Measurements from ENCODE around the gene CHRNA4. TPM values are rescaled to one million over a fixed set of nuclear protein-coding genes. Genes with fewer than 3 reads are reported as not detected.

The CHRNA4 gene
- polyA plus RNA-seq, 1 of the 3 experiments (the other 2 are of a cell fraction) = not detected

GRCh38 chr20:63343460-63344445 is 17.4 kb downstream of the CHRNA4 start:
- no peaks in the 10 kb centered on the region for H3K36me3 ChIP-seq (replicated peaks in 1 of 2; ENCODE audit: control insufficient read depth in 1 of 2, insufficient read depth in 2 of 2, low read length in 1 of 2)
- H4K20me1 ChIP-seq (ENCODE audit: insufficient read depth) = no peaks in the 10 kb centered on the region
- ChIA-PET CTCF (interaction anchor here (1.1 to 5.1 kb wide), 3 partner anchors 34 to 161 kb away, joined by 3 to 33 read pairs (median 12); no protein-coding TSS in a partner anchor), POLR2A (no interaction called here)
- H3K27me3 ChIP-seq (ENCODE audit: insufficient read depth) = no peaks in the 10 kb centered on the region
- peaks cover 0 to 14% of the 10 kb centered on the region in 2 experiments; a peak in 1 of 4 replicates for H3K4me1 ChIP-seq (ENCODE audit: control insufficient read depth in 1 of 2, insufficient read depth in 2 of 2, low read depth in 1 of 2, low read length in 1 of 2)
- no peak overlapping the region for H3K4me2 ChIP-seq
- no peaks in the 10 kb centered on the region for H3K79me2 ChIP-seq (ENCODE audit: insufficient read depth)
- H3K9ac ChIP-seq = no peak overlapping the region
- TF ChIP-seq TAF1 (IDR thresholded peaks at IDR 0.05; ENCODE audit: borderline replicate concordance, low read depth, low read length) (no peak), JUND (IDR thresholded peaks at IDR 0.05) (no peak), EP300 (IDR thresholded peaks at IDR 0.05; ENCODE audit: borderline replicate concordance in 1 of 2, low read depth in 1 of 2, low read length in 1 of 2) (no peak), USF1 (IDR thresholded peaks at IDR 0.05; ENCODE audit: borderline replicate concordance, low read depth) (no peak), ZBTB33 (IDR thresholded peaks at IDR 0.05; ENCODE audit: borderline replicate concordance, low read depth) (no peak), YY1 (IDR thresholded peaks at IDR 0.05; ENCODE audit: low read depth) (no peak), TCF12 (IDR thresholded peaks at IDR 0.05) (no peak), POLR2AphosphoS5 (IDR thresholded peaks at IDR 0.05; ENCODE audit: low read depth, low read length) (no peak)
- no peak overlapping the region for H2AFZ ChIP-seq (ENCODE audit: low read depth)
- H3K4me3 ChIP-seq (ENCODE audit: low read depth in 2 of 2, low read length in 1 of 2) = no peak overlapping the region
- no peaks in the 10 kb centered on the region for H3K9me3 ChIP-seq
- no peaks in the 10 kb centered on the region for H3F3A ChIP-seq (replicated peaks; ENCODE audit: insufficient read depth)
- 47% methylated on average over 20 of the region's 37 CpGs for WGBS (ENCODE audit: low lambda C conversion rate)
- no peak for DNase-seq
- no peaks in the 10 kb centered on the region for H3K9me2 ChIP-seq
- H3K27ac ChIP-seq (ENCODE audit: low read depth in 2 of 2, low read length in 1 of 2) = no peak overlapping the region

GRCh38 chr20:63342561-63343459 is 18.3 kb downstream of the CHRNA4 start:
- H4K20me1 ChIP-seq (ENCODE audit: insufficient read depth) = no peaks in the 10 kb centered on the region
- no peak for DNase-seq
- H3K27ac ChIP-seq (ENCODE audit: low read depth in 2 of 2, low read length in 1 of 2) = no peak overlapping the region
- no peaks in the 10 kb centered on the region for H3K36me3 ChIP-seq (replicated peaks in 1 of 2; ENCODE audit: control insufficient read depth in 1 of 2, insufficient read depth in 2 of 2, low read length in 1 of 2)
- CTCF ChIA-PET = interaction anchor here (1.0 to 2.9 kb wide), 2 partner anchors 33 to 39 kb away, joined by 3 to 12 read pairs; no protein-coding TSS in a partner anchor
- no peaks in the 10 kb centered on the region for H3K79me2 ChIP-seq (ENCODE audit: insufficient read depth)
- no peaks in the 10 kb centered on the region for H3K9me3 ChIP-seq
- H3K9ac ChIP-seq = no peak overlapping the region
- H3K4me2 ChIP-seq = no peak overlapping the region
- WGBS (ENCODE audit: low lambda C conversion rate) = 73% methylated on average over 25 of the region's 59 CpGs
- peaks cover 0 to 14% of the 10 kb centered on the region in 2 experiments; a peak in 1 of 4 replicates for H3K4me1 ChIP-seq (ENCODE audit: control insufficient read depth in 1 of 2, insufficient read depth in 2 of 2, low read depth in 1 of 2, low read length in 1 of 2)
- POLR2A ChIA-PET = no interaction called here
- no peaks in the 10 kb centered on the region for H3F3A ChIP-seq (replicated peaks; ENCODE audit: insufficient read depth)
- no peak overlapping the region for H3K4me3 ChIP-seq (ENCODE audit: low read depth in 2 of 2, low read length in 1 of 2)
- H3K9me2 ChIP-seq = no peaks in the 10 kb centered on the region
- H2AFZ ChIP-seq (ENCODE audit: low read depth) = no peak overlapping the region
- H3K27me3 ChIP-seq (ENCODE audit: insufficient read depth) = no peaks in the 10 kb centered on the region
- no peak for TF ChIP-seq RXRA (IDR thresholded peaks at IDR 0.05; ENCODE audit: borderline replicate concordance, low read depth)
- TF ChIP-seq JUND (IDR thresholded peaks at IDR 0.05) = no peak
- no peak for TF ChIP-seq IRF3 (IDR thresholded peaks at IDR 0.05; ENCODE audit: low read depth, low read length)
- no peak for TF ChIP-seq REST (IDR thresholded peaks at IDR 0.05; ENCODE audit: low read depth, low read length)
- no peak for TF ChIP-seq ELF1 (IDR thresholded peaks at IDR 0.05)
- TF ChIP-seq USF1 (IDR thresholded peaks at IDR 0.05; ENCODE audit: borderline replicate concordance, low read depth) = no peak
- TF ChIP-seq TAF1 (IDR thresholded peaks at IDR 0.05; ENCODE audit: borderline replicate concordance, low read depth, low read length) = no peak
- TF ChIP-seq SMC3 (IDR thresholded peaks at IDR 0.05; ENCODE audit: low read depth, low read length) = no peak
- no peak for TF ChIP-seq TEAD4 (IDR thresholded peaks at IDR 0.05; ENCODE audit: borderline replicate concordance, insufficient read depth)
- no peak for TF ChIP-seq EP300 (IDR thresholded peaks at IDR 0.05; ENCODE audit: borderline replicate concordance in 1 of 2, low read depth in 1 of 2, low read length in 1 of 2)

Measured in SK-N-SH (cell line).